ENCODE results near the gene FSTL1.

GRCh38 chr3:120417272-120417911 lies 33.4 kb downstream of the FSTL1 start:
- TF ChIP-seq POLR2A (IDR thresholded peaks at IDR 0.05; ENCODE audit: low read length) (no peak), GATA1 (IDR thresholded peaks at IDR 0.05; ENCODE audit: low read depth, low read length) (no peak)
